ENCODE results near the gene ZBTB3.
A peak's percentile ranks its signal among the peaks of the same experiment; 100 is the strongest.

ZBTB3 gene

DNA sequence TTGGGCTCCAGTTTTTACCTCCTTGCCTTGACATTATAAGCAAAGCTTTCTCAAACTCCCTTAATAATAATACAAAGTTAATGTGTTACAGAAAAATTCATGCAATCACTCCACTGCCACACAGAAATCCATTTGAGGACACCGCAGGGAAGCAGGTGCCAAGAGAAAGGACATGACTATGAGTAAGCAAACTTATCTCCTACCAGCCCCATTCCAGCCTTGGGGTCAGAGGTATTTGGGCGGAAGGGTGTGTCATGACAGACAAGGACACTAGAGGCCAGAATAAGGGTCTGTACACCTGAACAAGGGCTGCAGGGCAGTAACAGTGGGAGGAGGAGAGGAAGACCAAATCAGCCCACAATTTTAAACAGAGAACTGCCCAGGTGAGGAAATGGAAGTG, 40.6 kb downstream of the ZBTB3 start:
- Histone ChIP-seq H3K36me3 (ENCODE audit: control insufficient read depth, insufficient read depth, low read length, severe bottlenecking) (peaks cover 77% of the 10 kb centered on the region), H3K9me3 (ENCODE audit: control insufficient read depth, low read length) (no peaks in the 10 kb centered on the region), H3K27me3 (replicated peaks; ENCODE audit: control insufficient read depth, insufficient read depth, low read length) (no peaks in the 10 kb centered on the region), H3K9ac (ENCODE audit: low read length) (peak overlapping the region; percentile 14), H3K4me1 (ENCODE audit: control insufficient read depth, insufficient read depth, low read length) (peaks cover 47% of the 10 kb centered on the region), H3K4me3 (ENCODE audit: low read length) (no peak overlapping the region)
- DNase-seq (ENCODE audit: low read depth) = no peak

DNA sequence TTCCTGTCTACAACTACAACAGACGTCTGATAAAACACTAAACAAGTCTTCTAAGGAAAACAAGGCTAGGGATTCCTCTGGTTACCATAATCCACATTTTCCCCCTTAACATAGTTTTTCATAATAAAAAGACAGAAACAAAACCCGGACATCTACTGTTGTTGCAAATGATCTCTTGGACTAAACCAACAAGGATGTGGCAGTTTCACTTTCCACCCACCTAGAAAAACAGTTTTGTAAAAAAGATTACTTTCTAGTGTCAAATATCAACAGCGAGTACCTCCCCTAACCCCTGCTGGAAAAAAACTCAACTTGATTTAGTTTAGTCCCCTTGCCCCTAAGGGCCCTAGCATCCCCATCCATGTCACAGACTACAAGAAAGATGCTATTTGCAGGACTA, 41.1 kb downstream of the ZBTB3 start:
- Histone ChIP-seq H3K27me3 (replicated peaks; ENCODE audit: control insufficient read depth, insufficient read depth, low read length) (no peaks in the 10 kb centered on the region), H3K9me3 (ENCODE audit: control insufficient read depth, low read length) (no peaks in the 10 kb centered on the region), H3K4me1 (ENCODE audit: control insufficient read depth, insufficient read depth, low read length) (peaks cover 47% of the 10 kb centered on the region), H3K36me3 (ENCODE audit: control insufficient read depth, insufficient read depth, low read length, severe bottlenecking) (peaks cover 72% of the 10 kb centered on the region), H3K4me3 (ENCODE audit: low read length) (no peak overlapping the region), H3K9ac (ENCODE audit: low read length) (peak overlapping the region; percentile 14)
- no peak for DNase-seq (ENCODE audit: low read depth)

DNA sequence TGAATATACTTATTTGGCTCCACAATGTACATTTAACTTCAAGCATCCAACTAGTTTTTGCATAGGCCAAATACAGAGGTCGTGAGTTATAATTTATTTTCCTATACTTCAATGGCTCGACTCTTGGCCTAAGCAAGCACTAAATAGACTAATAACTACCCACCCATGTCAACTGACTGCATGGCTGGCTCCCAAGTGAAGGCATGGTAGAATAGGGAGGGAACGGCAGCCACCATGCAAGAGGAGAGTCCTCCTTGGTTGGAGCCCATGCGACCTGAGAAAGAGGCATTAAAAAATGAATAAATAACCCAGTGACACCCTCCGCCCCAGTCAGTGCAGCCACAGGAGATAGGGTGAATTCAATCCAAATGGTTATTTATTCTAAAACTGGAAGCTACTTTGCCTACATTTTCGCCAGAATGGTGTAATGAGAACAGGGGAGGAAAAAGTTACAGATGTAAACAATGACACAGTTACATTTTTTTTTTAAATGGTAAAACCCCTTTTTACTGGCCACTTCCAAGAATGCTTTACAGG, 41.6 kb downstream of the ZBTB3 start:
- no peaks in the 10 kb centered on the region for H3K27me3 ChIP-seq (replicated peaks; ENCODE audit: control insufficient read depth, insufficient read depth, low read length)
- peaks cover 47% of the 10 kb centered on the region for H3K4me1 ChIP-seq (ENCODE audit: control insufficient read depth, insufficient read depth, low read length)
- no peaks in the 10 kb centered on the region for H3K9me3 ChIP-seq (ENCODE audit: control insufficient read depth, low read length)
- peak overlapping the region; percentile 14 for H3K9ac ChIP-seq (ENCODE audit: low read length)
- H3K4me3 ChIP-seq (ENCODE audit: low read length) = no peak overlapping the region
- H3K36me3 ChIP-seq (ENCODE audit: control insufficient read depth, insufficient read depth, low read length, severe bottlenecking) = peaks cover 67% of the 10 kb centered on the region
- no peak for DNase-seq (ENCODE audit: low read depth)

DNA sequence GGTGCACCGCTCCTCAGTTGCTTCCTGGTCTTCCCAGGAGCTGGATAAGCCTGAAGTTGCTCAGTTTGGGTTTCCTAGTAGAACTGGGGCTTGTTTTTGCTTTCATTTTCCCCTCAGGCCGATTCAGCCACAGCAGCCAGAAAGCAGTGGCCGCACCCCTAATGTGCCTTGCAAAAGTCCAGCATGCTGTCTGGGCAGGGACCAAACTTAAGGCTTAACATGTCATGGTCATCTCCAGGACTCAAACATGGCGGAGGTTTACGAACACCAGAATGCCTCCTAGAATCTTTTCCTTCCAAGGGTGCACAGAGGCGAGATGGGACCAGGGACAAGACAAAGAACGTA, 44.0 kb downstream of the ZBTB3 start:
- Histone ChIP-seq H3K9me3 (ENCODE audit: control insufficient read depth, low read length) (no peaks in the 10 kb centered on the region), H3K27me3 (replicated peaks; ENCODE audit: control insufficient read depth, insufficient read depth, low read length) (no peaks in the 10 kb centered on the region), H3K4me1 (ENCODE audit: control insufficient read depth, insufficient read depth, low read length) (peaks cover 58% of the 10 kb centered on the region), H3K9ac (ENCODE audit: low read length) (peak overlapping the region; percentile 98), H3K36me3 (ENCODE audit: control insufficient read depth, insufficient read depth, low read length, severe bottlenecking) (peaks cover 46% of the 10 kb centered on the region), H3K4me3 (ENCODE audit: low read length) (peak overlapping the region; percentile 79)
- peak; percentile 39 for DNase-seq (ENCODE audit: low read depth)

DNA sequence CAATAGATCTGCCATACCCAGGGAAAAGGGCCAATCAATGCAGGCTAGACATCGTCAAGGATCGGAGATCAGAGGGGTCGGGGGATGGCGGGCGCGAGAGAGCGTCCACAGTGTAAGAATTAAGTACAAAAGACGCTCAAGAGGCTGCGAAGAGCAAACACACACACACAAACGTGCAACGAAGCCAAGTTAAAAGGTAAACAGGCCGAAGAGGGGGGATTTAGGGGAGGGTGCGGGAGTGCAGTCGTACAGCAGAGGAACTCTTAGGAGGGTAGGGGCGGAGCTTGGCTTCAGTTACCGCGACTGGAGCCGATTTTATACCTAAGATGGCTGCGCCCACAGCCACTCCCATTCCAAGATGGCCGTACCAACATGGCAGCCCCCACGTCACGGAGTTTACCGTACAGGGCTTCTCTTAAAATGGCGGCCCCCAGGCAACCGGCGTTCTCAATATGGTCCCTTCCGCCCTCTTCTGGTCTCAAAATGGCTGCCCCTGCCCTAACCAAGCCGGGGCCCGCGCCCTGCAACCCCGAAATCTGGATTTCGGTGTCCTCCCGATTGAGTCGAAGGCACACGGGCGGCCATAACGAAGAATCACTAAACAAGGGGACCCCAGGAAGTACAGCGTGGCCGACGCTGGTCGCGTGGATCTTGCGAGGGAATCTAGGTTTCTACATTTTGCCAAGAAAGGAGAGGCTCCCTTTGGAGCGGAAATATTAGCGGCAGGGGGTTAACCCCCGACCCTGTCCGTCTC, 44.5 kb downstream of the ZBTB3 start:
- no peaks in the 10 kb centered on the region for H3K9me3 ChIP-seq (ENCODE audit: control insufficient read depth, low read length)
- peaks cover 58% of the 10 kb centered on the region for H3K4me1 ChIP-seq (ENCODE audit: control insufficient read depth, insufficient read depth, low read length)
- peak overlapping the region; percentile 98 for H3K9ac ChIP-seq (ENCODE audit: low read length)
- no peaks in the 10 kb centered on the region for H3K27me3 ChIP-seq (replicated peaks; ENCODE audit: control insufficient read depth, insufficient read depth, low read length)
- peaks cover 44% of the 10 kb centered on the region for H3K36me3 ChIP-seq (ENCODE audit: control insufficient read depth, insufficient read depth, low read length, severe bottlenecking)
- peak overlapping the region; percentile 79 for H3K4me3 ChIP-seq (ENCODE audit: low read length)
- peak; percentile 96 for DNase-seq (ENCODE audit: low read depth)

DNA sequence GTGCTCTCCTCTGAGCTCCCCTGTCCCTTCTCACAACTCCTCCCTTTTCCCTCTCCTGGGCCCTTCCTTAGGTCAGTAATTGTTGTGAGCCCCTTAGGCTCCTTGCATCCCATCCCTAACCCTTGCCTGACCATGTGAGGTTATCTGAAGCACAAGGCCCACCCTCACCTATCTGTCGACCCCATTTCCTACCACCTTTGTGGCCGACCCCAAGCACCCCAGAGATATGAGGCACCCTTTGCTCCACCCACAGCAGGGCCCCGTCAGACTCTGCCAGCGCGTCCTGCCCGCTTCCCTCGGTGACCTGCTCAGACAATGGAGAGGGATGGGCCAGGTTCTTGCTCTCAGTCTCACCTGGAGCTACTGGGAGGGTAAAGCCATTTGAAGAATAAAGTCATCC, 45.2 kb downstream of the ZBTB3 start:
- H3K4me1 ChIP-seq (ENCODE audit: control insufficient read depth, insufficient read depth, low read length) = peaks cover 53% of the 10 kb centered on the region
- no peaks in the 10 kb centered on the region for H3K9me3 ChIP-seq (ENCODE audit: control insufficient read depth, low read length)
- H3K36me3 ChIP-seq (ENCODE audit: control insufficient read depth, insufficient read depth, low read length, severe bottlenecking) = peaks cover 40% of the 10 kb centered on the region
- no peak for DNase-seq (ENCODE audit: low read depth)
- H3K27me3 ChIP-seq (replicated peaks; ENCODE audit: control insufficient read depth, insufficient read depth, low read length) = no peaks in the 10 kb centered on the region
- peak overlapping the region; percentile 79 for H3K4me3 ChIP-seq (ENCODE audit: low read length)
- peak overlapping the region; percentile 98 for H3K9ac ChIP-seq (ENCODE audit: low read length)

DNA sequence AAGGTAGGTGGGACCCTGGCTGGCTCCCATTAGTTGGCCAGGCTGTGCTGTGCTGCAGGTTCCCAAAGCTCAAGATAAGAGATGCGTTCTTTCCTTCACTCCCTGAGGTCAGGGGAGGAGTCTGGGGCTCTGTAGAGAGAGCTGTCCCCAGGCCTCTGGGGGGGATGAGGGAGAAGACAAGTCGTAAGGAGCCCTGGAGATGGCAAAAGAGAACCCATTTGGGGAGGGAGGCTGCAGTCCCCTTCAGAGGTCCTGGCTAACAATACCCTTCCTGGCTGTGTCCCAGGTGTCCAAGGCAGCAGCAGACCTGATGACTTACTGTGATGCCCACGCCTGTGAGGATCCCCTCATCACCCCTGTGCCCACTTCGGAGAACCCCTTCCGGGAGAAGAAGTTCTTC, 45.6 kb downstream of the ZBTB3 start:
- Histone ChIP-seq H3K9me3 (ENCODE audit: control insufficient read depth, low read length) (no peaks in the 10 kb centered on the region), H3K27me3 (replicated peaks; ENCODE audit: control insufficient read depth, insufficient read depth, low read length) (no peaks in the 10 kb centered on the region), H3K4me3 (ENCODE audit: low read length) (peak overlapping the region; percentile 79), H3K4me1 (ENCODE audit: control insufficient read depth, insufficient read depth, low read length) (peaks cover 49% of the 10 kb centered on the region), H3K9ac (ENCODE audit: low read length) (peak overlapping the region; percentile 98), H3K36me3 (ENCODE audit: control insufficient read depth, insufficient read depth, low read length, severe bottlenecking) (peaks cover 38% of the 10 kb centered on the region)
- no peak for DNase-seq (ENCODE audit: low read depth)

DNA sequence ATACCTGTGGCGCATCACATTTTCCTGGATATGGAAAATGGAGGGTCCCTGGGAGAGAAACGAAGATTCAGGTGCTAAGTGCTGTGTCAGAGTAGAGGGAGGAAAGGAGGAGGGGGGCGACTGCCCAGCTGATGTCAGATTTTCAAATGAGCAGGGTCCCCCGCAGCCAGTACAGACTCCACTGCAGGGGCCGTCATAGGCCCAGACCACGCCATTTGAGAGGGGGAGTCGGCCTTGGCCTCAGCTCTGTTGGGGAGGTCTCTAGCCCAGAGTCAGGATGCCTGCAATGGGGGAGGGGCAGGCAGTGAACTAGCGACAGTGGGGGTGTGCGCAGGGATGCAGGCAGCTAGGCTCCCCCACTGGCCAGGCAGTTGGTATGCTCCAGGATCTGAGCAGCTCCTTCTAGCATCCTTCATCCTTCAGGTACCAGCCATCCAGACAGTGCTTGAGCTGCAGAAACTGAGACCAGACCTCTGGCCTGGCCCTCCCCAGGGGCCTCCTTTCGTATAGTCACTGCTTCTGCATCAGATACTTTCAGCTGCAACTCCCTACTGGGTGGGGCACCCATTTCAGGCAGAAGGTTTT, 46.6 kb downstream of the ZBTB3 start, which contains the start of the genes BSCL2 and GNG3:
TSS of gene BSCL2 (minus strand) at position 148 of the 585 bp plus-strand sequence. CDS start 229 bp downstream, outside the sequence.
TSS of gene GNG3 (plus strand) at position 400 of the 585 bp plus-strand sequence. CDS start 620 bp downstream, outside the sequence.
- H3K36me3 ChIP-seq (ENCODE audit: control insufficient read depth, insufficient read depth, low read length, severe bottlenecking) = peaks cover 29% of the 10 kb centered on the region
- DNase-seq (ENCODE audit: low read depth) = no peak

DNA sequence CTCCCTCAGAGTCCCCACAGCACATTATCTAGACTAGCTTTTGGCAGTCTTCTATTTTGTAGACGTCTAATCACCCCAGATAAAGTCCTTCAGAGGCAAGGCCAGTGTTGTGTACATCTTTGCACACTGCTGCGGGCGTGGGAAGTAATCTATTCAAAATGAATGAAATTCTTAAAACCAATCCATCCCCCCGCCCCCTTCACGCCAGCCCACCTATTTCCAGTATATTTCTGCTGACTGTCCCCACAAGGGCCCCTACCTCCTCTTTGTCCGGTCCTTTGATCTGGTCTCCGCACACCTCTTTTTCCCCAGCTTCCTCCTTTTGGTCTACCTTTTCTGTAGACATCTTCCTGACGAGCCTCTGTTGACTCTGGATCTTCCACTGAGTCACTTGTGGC, 47.1 kb downstream of the ZBTB3 start:
- peak overlapping the region; percentile 84 for H3K4me3 ChIP-seq (ENCODE audit: low read length)
- H3K4me1 ChIP-seq (ENCODE audit: control insufficient read depth, insufficient read depth, low read length) = peaks cover 44% of the 10 kb centered on the region
- peaks cover 28% of the 10 kb centered on the region for H3K36me3 ChIP-seq (ENCODE audit: control insufficient read depth, insufficient read depth, low read length, severe bottlenecking)
- no peaks in the 10 kb centered on the region for H3K9me3 ChIP-seq (ENCODE audit: control insufficient read depth, low read length)
- no peak for DNase-seq (ENCODE audit: low read depth)
- H3K27me3 ChIP-seq (replicated peaks; ENCODE audit: control insufficient read depth, insufficient read depth, low read length) = no peaks in the 10 kb centered on the region
- H3K9ac ChIP-seq (ENCODE audit: low read length) = peak overlapping the region; percentile 83

More for the DNA sequence above, 46.6 kb downstream of the ZBTB3 start, which contains the start of the genes BSCL2 and GNG3:
- H3K27me3 ChIP-seq (replicated peaks; ENCODE audit: control insufficient read depth, insufficient read depth, low read length) = no peaks in the 10 kb centered on the region
- H3K4me1 ChIP-seq (ENCODE audit: control insufficient read depth, insufficient read depth, low read length) = peaks cover 42% of the 10 kb centered on the region
- no peaks in the 10 kb centered on the region for H3K9me3 ChIP-seq (ENCODE audit: control insufficient read depth, low read length)
- peak within 1 kb of the TSS; percentile 98 for H3K9ac ChIP-seq (ENCODE audit: low read length)
- peak within 1 kb of the TSS; percentile 84 for H3K4me3 ChIP-seq (ENCODE audit: low read length)

DNA sequence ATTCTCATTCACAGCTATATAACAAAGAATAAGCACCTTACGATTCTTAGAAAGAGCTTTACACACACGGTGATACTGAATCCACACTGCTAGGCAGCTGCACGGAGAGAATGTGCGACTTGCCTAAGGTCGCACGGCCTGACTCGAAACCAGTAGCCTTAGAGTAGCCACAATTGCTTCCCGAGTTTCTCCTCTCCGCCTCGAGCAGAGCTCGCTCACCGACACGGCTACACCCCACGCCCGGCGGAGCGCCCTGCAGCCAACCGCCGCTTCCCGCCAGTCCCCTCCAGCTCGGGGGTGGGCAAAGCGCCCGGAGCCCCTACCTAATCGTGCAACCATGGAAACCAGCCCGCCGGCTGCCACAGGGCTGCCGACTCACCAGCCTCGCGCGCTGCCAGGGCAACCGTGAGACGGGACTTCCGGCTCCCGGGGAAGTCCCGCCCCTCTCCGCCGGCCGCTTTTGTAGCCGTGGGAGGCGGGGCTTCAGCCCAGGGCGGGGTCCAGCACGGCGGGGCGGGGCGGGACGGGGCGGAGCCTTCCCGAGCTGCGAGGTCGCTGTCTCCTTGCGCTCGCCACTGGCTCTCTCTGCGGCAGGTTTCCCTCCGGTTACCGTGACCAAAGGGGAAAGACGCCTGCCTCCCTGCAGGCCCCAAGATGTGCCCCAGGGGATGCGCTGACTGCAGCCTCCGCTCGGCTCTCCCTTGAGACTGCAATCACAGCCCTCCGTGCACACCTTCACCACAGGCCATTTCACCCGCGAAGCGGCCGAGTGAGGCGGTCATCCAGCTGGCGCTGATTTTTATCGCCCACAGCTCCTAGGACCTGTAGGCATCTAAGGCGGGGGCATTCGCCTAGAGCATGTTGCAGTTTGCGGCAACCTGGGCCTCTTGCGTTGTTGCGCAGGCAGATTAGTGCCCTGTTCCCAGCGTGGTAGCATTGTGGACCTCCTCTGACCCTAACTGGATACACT, 47.8 kb downstream of the ZBTB3 start:
- DNase-seq (ENCODE audit: low read depth) = peak; percentile 98
- peak overlapping the region; percentile 84 for H3K4me3 ChIP-seq (ENCODE audit: low read length)
- H3K36me3 ChIP-seq (ENCODE audit: control insufficient read depth, insufficient read depth, low read length, severe bottlenecking) = peaks cover 28% of the 10 kb centered on the region
- H3K9ac ChIP-seq (ENCODE audit: low read length) = peak overlapping the region; percentile 85
- no peaks in the 10 kb centered on the region for H3K27me3 ChIP-seq (replicated peaks; ENCODE audit: control insufficient read depth, insufficient read depth, low read length)
- H3K9me3 ChIP-seq (ENCODE audit: control insufficient read depth, low read length) = no peaks in the 10 kb centered on the region
- peaks cover 46% of the 10 kb centered on the region for H3K4me1 ChIP-seq (ENCODE audit: control insufficient read depth, insufficient read depth, low read length)

All from adipocyte (in vitro differentiated cells).